Right lobe of liver (tissue), 6 donors: ENCODE measurements around the gene COMP. TPM values are rescaled to one million over a fixed set of nuclear protein-coding genes. Genes with fewer than 3 reads are reported as not detected.

Experiments used
- ATAC-seq, 4 donors: fragments of 200-7000 bp; cut with Tn5 transposase; one replicate each; pipeline ENCODE4 v1.9.1; 2020; ENCODE audit warnings: mild to moderate bottlenecking in 4 of 4, moderate library complexity in 4 of 4
- DNase-seq, 3 donors: peaks; one replicate each; pipeline ENCODE4 v3.0.0-alpha.2; 2020
- H3K27ac ChIP-seq, 3 donors: fragments of 200-600 bp; one replicate each; pipeline ENCODE4 v1.8.0; 2022
- H3K27me3 ChIP-seq, 2 donors: fragments of 200-600 bp; one replicate each; pipeline ENCODE4 v1.8.0; 2022
- H3K36me3 ChIP-seq, 4 donors: fragments of 200-600 bp; sonication (generic) in 1 of 4; one replicate each; pipeline versions ENCODE4 v1.5.1 to v1.8.0; 2017 to 2022; ENCODE audit warnings: control low read depth in 1 of 4
- H3K4me1 ChIP-seq, 4 donors: fragments of 200-600 bp; sonication (generic) in 1 of 4; one replicate each; pipeline versions ENCODE4 v1.5.1 to v1.8.0; 2017 to 2022; ENCODE audit warnings: control low read depth in 1 of 4
- H3K4me3 ChIP-seq, 3 donors: fragments of 200-600 bp; one replicate each; pipeline ENCODE4 v1.8.0; 2022
- H3K9me3 ChIP-seq, 4 donors: fragments of 200-600 bp; sonication (generic) in 1 of 4; one replicate each; pipeline versions ENCODE4 v1.5.1 to v1.8.0; 2017 to 2022; ENCODE audit warnings: control low read depth in 1 of 4
- POLR2A ChIP-seq: fragments of 450-650 bp; IDR thresholded peaks from one replicate; pipeline ENCODE4 v1.6.1; 2017; ENCODE audit warnings: antibody characterized with exemption, mild to moderate bottlenecking
- WGBS: methylation state at CpG from one replicate; pipeline ENCODE4 v1.1.6; 2018; ENCODE audit warnings: low coverage, low lambda C conversion rate; ENCODE audit not compliant: insufficient coverage; ENCODE audit errors: missing lambda C conversion rate; 5-methylcytosine and 5-hydroxymethylcytosine counted together
- intact Hi-C, 2 donors: fragments of 100-400 bp; cut with DNase I; formaldehyde crosslinking; loops; one replicate each; pipeline versions ENCODE4 v1.11.2 to v1.14.1; 2022
- total RNA-seq, 6 experiments: library from RNA; depleted of rRNA in 2 of 6; stranded (reverse); fragments of >200 nt in 2 of 6; fragmentation: NEBNext Ultra II Directional in 3 of 6; extraction: Animal tissue kit (Norgen Biotek cat#: 25700) in 3 of 6; gene quantifications; one replicate each; pipeline versions ENCODE4 v1.1.0 to v1.2.4, GENCODE V29; 2016 to 2023
- TF ChIP-seq, protein P1 (sequence below), 4 donors: fragments of 200-600 bp in 3 of 4; fragments of 450-650 bp in 1 of 4; IDR thresholded peaks; one replicate each; pipeline versions ENCODE4 v1.5.1 to v1.8.0; 2016 to 2022; ENCODE audit warnings: antibody characterized with exemption in 4 of 4, mild to moderate bottlenecking in 2 of 4
- donor health status: DM: no; HTN: yes; CAD: no.
- donor health status: DM: no; HTN: no; CAD: no.
- donor health status: DM: no; HTN: no; CAD: no.
- donor health status: DM: no; HTN: yes; CAD: no.
- donor health status: DM: no; HTN: yes; CAD: no.

COMP gene
- total RNA-seq, 6 experiments from 2014 or later: 0.11 to 0.31 TPM; not detected in 4

DNA sequence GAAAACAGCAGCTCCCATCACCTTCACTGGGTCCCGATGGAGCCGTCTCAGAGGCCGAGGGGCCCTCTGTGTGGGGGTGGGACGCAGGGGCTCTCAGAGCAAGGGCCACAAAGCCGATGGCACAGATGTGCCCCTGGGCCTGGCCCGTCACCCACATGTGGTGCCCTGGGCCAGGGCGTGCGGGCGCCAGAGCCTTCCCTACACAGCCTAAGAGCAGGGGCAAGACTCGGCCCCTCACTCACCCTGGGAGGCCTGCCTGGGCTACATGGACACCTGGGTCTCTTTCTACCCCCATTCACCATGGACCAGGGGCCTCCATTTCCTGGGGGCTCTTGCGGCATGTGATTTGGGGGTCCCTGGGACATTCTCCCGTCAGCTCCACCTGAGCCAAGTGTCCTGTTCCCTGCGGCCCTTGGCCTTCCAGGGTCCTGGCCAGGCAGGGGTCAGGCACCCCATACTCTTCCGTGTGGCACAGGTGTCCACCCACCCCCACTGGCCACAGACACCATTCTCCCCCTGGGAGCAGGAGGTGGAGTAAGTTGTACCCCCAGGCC, 10.0 kb downstream of the COMP start:
- Histone ChIP-seq H3K4me1 (no peaks in the 10 kb centered on the region), H3K4me3 (no peak overlapping the region), H3K36me3 (no peaks in the 10 kb centered on the region), H3K27ac (no peak overlapping the region), H3K27me3 (no peaks in the 10 kb centered on the region), H3K9me3 (no peaks in the 10 kb centered on the region)
- no peak for TF ChIP-seq POLR2A
- TF ChIP-seq, protein P1, sequence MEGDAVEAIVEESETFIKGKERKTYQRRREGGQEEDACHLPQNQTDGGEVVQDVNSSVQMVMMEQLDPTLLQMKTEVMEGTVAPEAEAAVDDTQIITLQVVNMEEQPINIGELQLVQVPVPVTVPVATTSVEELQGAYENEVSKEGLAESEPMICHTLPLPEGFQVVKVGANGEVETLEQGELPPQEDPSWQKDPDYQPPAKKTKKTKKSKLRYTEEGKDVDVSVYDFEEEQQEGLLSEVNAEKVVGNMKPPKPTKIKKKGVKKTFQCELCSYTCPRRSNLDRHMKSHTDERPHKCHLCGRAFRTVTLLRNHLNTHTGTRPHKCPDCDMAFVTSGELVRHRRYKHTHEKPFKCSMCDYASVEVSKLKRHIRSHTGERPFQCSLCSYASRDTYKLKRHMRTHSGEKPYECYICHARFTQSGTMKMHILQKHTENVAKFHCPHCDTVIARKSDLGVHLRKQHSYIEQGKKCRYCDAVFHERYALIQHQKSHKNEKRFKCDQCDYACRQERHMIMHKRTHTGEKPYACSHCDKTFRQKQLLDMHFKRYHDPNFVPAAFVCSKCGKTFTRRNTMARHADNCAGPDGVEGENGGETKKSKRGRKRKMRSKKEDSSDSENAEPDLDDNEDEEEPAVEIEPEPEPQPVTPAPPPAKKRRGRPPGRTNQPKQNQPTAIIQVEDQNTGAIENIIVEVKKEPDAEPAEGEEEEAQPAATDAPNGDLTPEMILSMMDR (IDR thresholded peaks at IDR 0.05): no peak
- WGBS: 83% methylated on average over 3 of the region's 14 CpGs
- intact Hi-C loops: no loop called here
- no peak for DNase-seq
- no peak for ATAC-seq

DNA sequence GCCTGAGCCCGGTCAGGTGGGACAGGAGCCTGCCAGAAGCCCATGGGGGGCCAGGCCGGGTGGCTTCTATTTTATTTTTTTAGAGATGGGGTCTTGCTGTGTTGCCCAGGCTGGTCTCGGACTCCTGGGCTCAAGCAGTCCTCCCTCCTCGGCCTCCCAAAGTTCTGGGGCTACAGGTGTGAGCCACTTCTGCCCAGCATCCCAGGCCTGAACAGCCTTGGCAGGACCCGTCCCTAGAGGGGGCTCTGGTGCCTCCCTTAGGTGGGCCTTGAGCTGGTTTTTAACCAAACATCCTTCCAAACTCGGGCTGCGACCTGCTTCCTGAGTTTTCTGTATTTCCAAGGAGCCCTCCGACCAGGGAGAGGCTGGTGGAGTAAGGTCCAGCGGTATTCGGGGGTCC, 10.5 kb downstream of the COMP start:
- H3K36me3 ChIP-seq: no peaks in the 10 kb centered on the region
- WGBS: 20% methylated on average over 2 of the region's 10 CpGs
- H3K9me3 ChIP-seq: no peaks in the 10 kb centered on the region
- intact Hi-C loops: no loop called here
- DNase-seq (no peak), ATAC-seq (no peak)
- no peaks in the 10 kb centered on the region for H3K4me1 ChIP-seq
- no peaks in the 10 kb centered on the region for H3K27me3 ChIP-seq
- no peak for TF ChIP-seq POLR2A
- TF ChIP-seq, protein P1 (IDR thresholded peaks at IDR 0.05): no peak
- no peak overlapping the region for H3K4me3 ChIP-seq
- no peak overlapping the region for H3K27ac ChIP-seq

DNA sequence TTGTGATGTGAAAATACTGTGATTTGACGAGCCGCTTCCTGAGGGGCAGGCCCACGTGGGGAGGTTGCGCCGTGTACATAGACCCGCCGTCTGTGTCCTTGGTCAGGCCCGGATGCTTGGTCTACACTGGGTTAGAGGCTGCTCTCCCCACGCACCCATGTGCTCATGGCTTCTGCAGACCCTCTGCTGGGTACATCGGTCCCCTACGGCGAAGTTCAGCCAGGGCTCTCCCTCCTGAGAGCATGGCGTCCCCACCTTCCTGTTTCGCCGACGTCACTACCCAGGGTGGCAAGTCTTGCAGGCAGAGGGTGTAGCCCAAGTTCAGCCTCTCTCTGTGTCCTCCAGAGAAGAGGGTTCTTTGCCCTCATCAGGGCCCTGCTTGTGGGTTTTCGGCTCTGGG, 11.0 kb downstream of the COMP start:
- TF ChIP-seq, protein P1 (IDR thresholded peaks at IDR 0.05): no peak
- H3K27ac ChIP-seq: no peak overlapping the region
- no peaks in the 10 kb centered on the region for H3K9me3 ChIP-seq
- DNase-seq (no peak), ATAC-seq (no peak)
- 80% methylated on average over 2 of the region's 17 CpGs for WGBS
- H3K4me1 ChIP-seq: no peaks in the 10 kb centered on the region
- intact Hi-C loops: no loop called here
- no peaks in the 10 kb centered on the region for H3K36me3 ChIP-seq
- no peak overlapping the region for H3K4me3 ChIP-seq
- no peaks in the 10 kb centered on the region for H3K27me3 ChIP-seq

DNA sequence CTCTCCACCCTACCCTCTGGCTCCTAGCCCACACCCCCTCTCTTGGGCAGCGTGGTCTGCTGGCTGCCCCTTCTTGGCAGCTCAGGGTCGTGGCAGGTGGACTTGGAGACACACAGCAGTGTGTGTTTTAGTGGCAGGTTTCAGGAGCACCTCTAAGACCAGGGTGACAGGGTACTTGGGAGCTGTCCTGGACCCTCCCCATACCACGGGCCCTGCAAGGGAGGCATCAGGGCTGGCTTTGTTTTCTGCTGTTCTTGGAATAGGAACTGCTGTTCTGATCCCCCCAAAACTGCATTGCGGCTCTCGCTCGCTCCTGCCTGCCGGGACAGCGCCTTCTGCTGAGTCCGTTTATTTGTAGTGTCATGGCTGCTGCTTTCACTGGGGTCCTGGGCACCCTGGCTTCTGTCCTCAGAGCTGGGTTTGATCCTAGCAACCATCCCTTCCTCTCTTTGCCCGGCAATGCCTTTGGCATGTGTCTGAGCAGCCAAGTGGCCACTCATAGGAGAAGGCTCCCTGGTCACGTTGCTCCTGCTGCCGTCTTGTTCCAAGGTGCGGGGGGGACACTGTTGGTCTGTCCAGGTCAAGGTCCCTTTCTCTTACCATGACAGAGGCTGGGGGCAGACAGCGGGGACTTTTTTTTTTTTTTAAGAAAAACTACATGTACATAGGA, 12.1 kb downstream of the COMP start:
- no peak for ATAC-seq
- intact Hi-C loops: loop anchor here in 1 of 2 donors (5.0 kb wide), 1 partner anchor 78 kb away; no protein-coding TSS in a partner anchor

More for the DNA sequence above, 12.1 kb downstream of the COMP start:
- Histone ChIP-seq H3K4me1 (no peaks in the 10 kb centered on the region), H3K27ac (no peak overlapping the region), H3K4me3 (no peak overlapping the region), H3K9me3 (no peaks in the 10 kb centered on the region), H3K36me3 (no peaks in the 10 kb centered on the region), H3K27me3 (no peaks in the 10 kb centered on the region)
- WGBS: 43% methylated on average over 6 of the region's 14 CpGs
- no peak for TF ChIP-seq POLR2A
- TF ChIP-seq, protein P1 (IDR thresholded peaks at IDR 0.05): no peak
- DNase-seq: no peak
